Caco-2 (cell line): Measurements from ENCODE around the gene PLEKHD1. TPM values are rescaled to one million over a fixed set of nuclear protein-coding genes. Genes with fewer than 3 reads are reported as not detected.

Experiments
- BruUV-seq: library from RNA; stranded (reverse); fragments of 400-500 nt; replicated peaks from 2 replicates; lab custom pipeline; 2021; lab: Mats Ljungman, UMichigan
- CTCF ChIA-PET: fragments of 300-600 bp; sonication (Branson Sonifier 250); formaldehyde crosslinking; loops from one replicate; lab custom pipeline; 2022; ENCODE audit warnings: antibody characterized with exemption; lab: Charles Lee
- POLR2A ChIA-PET: fragments of 300-600 bp; sonication (Branson Sonifier 250); formaldehyde crosslinking; loops from one replicate; lab custom pipeline; 2022; ENCODE audit warnings: antibody characterized with exemption; lab: Charles Lee
- DNase-seq, 2 experiments: peaks; one replicate each; pipeline versions ENCODE4 v3.0.0 to v3.0.0-alpha.2; 2020 to 2022
- H3K27me3 ChIP-seq: replicated peaks from 2 replicates; pipeline ENCODE4 v1.6.0; 2011; ENCODE audit warnings: low read length; ENCODE audit not compliant: control insufficient read depth, insufficient read depth
- H3K36me3 ChIP-seq: 2 replicates; pipeline ENCODE4 v1.5.1; 2011; ENCODE audit warnings: low read length; ENCODE audit not compliant: control insufficient read depth, insufficient read depth
- H3K4me1 ChIP-seq: fragments of 250-450 bp; sonication (Bioruptor Pico); 2 replicates; pipeline ENCODE4 v1.5.1; 2020; ENCODE audit warnings: mild to moderate bottlenecking
- H3K4me3 ChIP-seq: 2 replicates; pipeline ENCODE4 v1.5.1; 2011; ENCODE audit warnings: low read depth, mild to moderate bottlenecking, control low read depth, low read length
- H3K9me3 ChIP-seq: fragments of 250-450 bp; sonication (Bioruptor Pico); 2 replicates; pipeline ENCODE4 v1.5.1; 2020; ENCODE audit warnings: mild to moderate bottlenecking, moderate library complexity
- H3K27ac Mint-ChIP-seq: one replicate; pipeline ENCODE4 v1.8.0; 2022; ENCODE audit warnings: mixed read lengths; ENCODE audit not compliant: unreplicated experiment
- H3K27me3 Mint-ChIP-seq: one replicate; pipeline ENCODE4 v1.8.0; 2022; ENCODE audit warnings: mixed read lengths; ENCODE audit not compliant: insufficient read depth, unreplicated experiment
- H3K36me3 Mint-ChIP-seq: one replicate; pipeline ENCODE4 v1.8.0; 2022; ENCODE audit warnings: mild to moderate bottlenecking, mixed read lengths; ENCODE audit not compliant: insufficient read depth, unreplicated experiment
- H3K4me1 Mint-ChIP-seq: one replicate; pipeline ENCODE4 v1.8.0; 2022; ENCODE audit warnings: low read depth, mixed read lengths; ENCODE audit not compliant: unreplicated experiment
- H3K4me3 Mint-ChIP-seq: one replicate; pipeline ENCODE4 v1.8.0; 2022; ENCODE audit warnings: mild to moderate bottlenecking, moderate library complexity, mixed read lengths; ENCODE audit not compliant: unreplicated experiment
- H3K9me3 Mint-ChIP-seq: one replicate; pipeline ENCODE4 v1.8.0; 2022; ENCODE audit warnings: mixed read lengths; ENCODE audit not compliant: unreplicated experiment
- CTCF ChIP-seq, 2 experiments: fragments of 200-600 bp in 1 of 2; IDR thresholded peaks; 1 replicate in 1 of 2; 2 replicates in 1 of 2; pipeline versions ENCODE4 v1.5.1 to v1.8.0; 2011 to 2022; ENCODE audit warnings: antibody characterized with exemption in 1 of 2, control low read depth in 1 of 2, inconsistent platforms in 1 of 2, low read depth in 1 of 2, low read length in 1 of 2, mild to moderate bottlenecking in 1 of 2, moderate library complexity in 1 of 2; ENCODE audit not compliant: insufficient read depth in 1 of 2, severe bottlenecking in 1 of 2, unreplicated experiment in 1 of 2
- intact Hi-C: fragments of 100-400 bp; cut with micrococcal nuclease; formaldehyde crosslinking; loops from one replicate; pipeline ENCODE4 v1.10.0; 2022; ENCODE audit not compliant: unreplicated experiment
- total RNA-seq: library from RNA; stranded (reverse); gene quantifications from 2 replicates; pipeline ENCODE4 v1.2.3, GENCODE V29; 2022

The PLEKHD1 gene
- total RNA-seq, 1 experiment from 2014 or later: 0.50 TPM

- Histone ChIP-seq H3K27me3 (no peaks in the 10 kb centered on the region), H3K4me3 (no peak overlapping the region), H3K9me3 (no peaks in the 10 kb centered on the region), H3K4me1 (no peaks in the 10 kb centered on the region), H3K36me3 (peaks cover 3% of the 10 kb centered on the region; the same call in 1 of the 2 replicates)
- no peak for DNase-seq
- CTCF ChIA-PET: interaction anchor here (0.9 kb wide), 1 partner anchor 307 kb away, joined by 3 read pairs; no protein-coding TSS in a partner anchor
- no peak overlapping the region for H3K4me3 Mint-ChIP-seq
- BruUV-seq: no TSS peak
- H3K9me3 Mint-ChIP-seq: no peaks in the 10 kb centered on the region
- H3K27me3 Mint-ChIP-seq: no peaks in the 10 kb centered on the region
- no peak for TF ChIP-seq CTCF (IDR thresholded peaks at IDR 0.05; ENCODE audit: insufficient read depth in 1 of 2, low read depth in 1 of 2, low read length in 1 of 2, severe bottlenecking in 1 of 2, unreplicated experiment in 1 of 2)
- H3K4me1 Mint-ChIP-seq: peaks cover 5% of the 10 kb centered on the region
- H3K27ac Mint-ChIP-seq: no peak overlapping the region
- POLR2A ChIA-PET: no interaction called here
- peaks cover 34% of the 10 kb centered on the region for H3K36me3 Mint-ChIP-seq
- intact Hi-C loops: no loop called here
Measured at GRCh38 chr14:69458350-69458749, 26.2 kb upstream of the PLEKHD1 start.

GRCh38 chr14:69459122-69459521 lies 25.4 kb upstream of the PLEKHD1 start:
- CTCF ChIA-PET: interaction anchor here (0.6 to 1.3 kb wide), 3 partner anchors 172 to 308 kb away, joined by 3 to 7 read pairs (median 6); no protein-coding TSS in a partner anchor
- no peaks in the 10 kb centered on the region for H3K4me1 Mint-ChIP-seq
- no peak overlapping the region for H3K27ac Mint-ChIP-seq
- Histone ChIP-seq H3K36me3 (peaks cover 3% of the 10 kb centered on the region; the same call in 1 of the 2 replicates), H3K27me3 (no peaks in the 10 kb centered on the region), H3K9me3 (no peaks in the 10 kb centered on the region), H3K4me1 (no peaks in the 10 kb centered on the region), H3K4me3 (no peak overlapping the region)
- no peak overlapping the region for H3K4me3 Mint-ChIP-seq
- POLR2A ChIA-PET: no interaction called here
- no peak for TF ChIP-seq CTCF (IDR thresholded peaks at IDR 0.05; ENCODE audit: insufficient read depth in 1 of 2, low read depth in 1 of 2, low read length in 1 of 2, severe bottlenecking in 1 of 2, unreplicated experiment in 1 of 2)
- intact Hi-C loops: no loop called here
- H3K9me3 Mint-ChIP-seq: no peaks in the 10 kb centered on the region
- H3K27me3 Mint-ChIP-seq: no peaks in the 10 kb centered on the region
- DNase-seq: no peak
- peaks cover 34% of the 10 kb centered on the region for H3K36me3 Mint-ChIP-seq
- BruUV-seq: TSS peak; percentile 20

GRCh38 chr14:69460093-69460701 lies 24.3 kb upstream of the PLEKHD1 start:
- H3K27me3 ChIP-seq: no peaks in the 10 kb centered on the region
- intact Hi-C loops: loop anchor here (1.0 to 5.0 kb wide), 4 partner anchors 63 to 331 kb away; partner anchors contain the start of genes ERH, GALNT16 and SLC39A9
- no peaks in the 10 kb centered on the region for H3K9me3 ChIP-seq
- Mint-ChIP-seq H3K9me3 (no peaks in the 10 kb centered on the region), H3K27me3 (no peaks in the 10 kb centered on the region), H3K36me3 (peaks cover 30% of the 10 kb centered on the region), H3K4me3 (no peak overlapping the region), H3K27ac (no peak overlapping the region), H3K4me1 (no peaks in the 10 kb centered on the region)
- H3K4me3 ChIP-seq: no peak overlapping the region
- ChIA-PET CTCF (interaction anchor here (0.9 to 1.3 kb wide), 4 partner anchors 15 to 218 kb away, joined by 3 to 7 read pairs (median 6); partner anchors contain the start of genes ERH and SLC39A9), POLR2A (interaction anchor here (1.1 kb wide), 1 partner anchor 62 kb away, joined by 7 read pairs; the partner anchor contains the start of genes ERH and SLC39A9)
- peak; percentile 69 to 77 for TF ChIP-seq CTCF (IDR thresholded peaks at IDR 0.05; ENCODE audit: insufficient read depth in 1 of 2, low read depth in 1 of 2, low read length in 1 of 2, severe bottlenecking in 1 of 2, unreplicated experiment in 1 of 2)
- H3K36me3 ChIP-seq: peaks cover 3% of the 10 kb centered on the region; the same call in 1 of the 2 replicates
- DNase-seq: peak; percentile 49 to 66
- no TSS peak for BruUV-seq
- H3K4me1 ChIP-seq: no peaks in the 10 kb centered on the region
